Measurements from ENCODE around the gene ENAM. TPM values are rescaled to one million over a fixed set of nuclear protein-coding genes. Genes with fewer than 3 reads are reported as not detected.

ENAM gene
- polyA plus RNA-seq, 2 of the 4 experiments (the other 2 are of a cell fraction): 0.01 to 0.16 TPM

- ChIA-PET CTCF (interaction anchor here (0.7 to 2.1 kb wide), 25 partner anchors 8 to 1061 kb away, joined by 3 to 10 read pairs (median 4); no protein-coding TSS in a partner anchor), POLR2A (no interaction called here)
- Histone ChIP-seq H3K4me1 (peaks cover 12% of the 10 kb centered on the region; the same call in 2 of the 3 replicates), H3K4me3 (no peak overlapping the region), H3K4me2 (peak overlapping the region; percentile 72), H3K27ac (peak overlapping the region in 1 of 2 experiments; percentile 15; a peak in 1 of 6 replicates), H3K9me3 (no peaks in the 10 kb centered on the region)
- TF ChIP-seq USF2 (IDR thresholded peaks at IDR 0.05) (no peak), RAD21 (conservative IDR thresholded peaks at IDR 0.05 in 1 of 2, IDR thresholded peaks at IDR 0.05 in 1 of 2) (peak; percentile 65 to 76), CTCF (IDR thresholded peaks at IDR 0.05) (peak; percentile 64), SMC3 (IDR thresholded peaks at IDR 0.05) (peak; percentile 63; the same call in 2 of the 3 replicates), RNF2 (IDR thresholded peaks at IDR 0.05; ENCODE audit: borderline replicate concordance, low read depth) (no peak)
- 10% methylated on average over 4 of the region's 4 CpGs for WGBS (ENCODE audit: missing lambda C conversion rate)
- peak; percentile 66 to 81; a peak in 3 of 6 replicates for ATAC-seq
- peak; percentile 39 for FAIRE-seq
- DNase-seq (ENCODE audit: low read depth in 1 of 2, low spot score in 1 of 2): peak; percentile 15 to 22
These were observed 23.4 kb downstream of the ENAM start for GRCh38 chr4:70651864-70652506.

- no peak for ATAC-seq
- H3K4me3 ChIP-seq: no peak overlapping the region
- H3K4me2 ChIP-seq: no peak overlapping the region; the same call in 2 of the 3 replicates
- FAIRE-seq: no peak
- POLR2A ChIA-PET: no interaction called here
- no peak for DNase-seq (ENCODE audit: low read depth in 1 of 2, low spot score in 1 of 2)
- CTCF ChIA-PET: no interaction called here
- 84% methylated on average over 5 of the region's 5 CpGs for WGBS (ENCODE audit: missing lambda C conversion rate)
- H3K9me3 ChIP-seq: no peaks in the 10 kb centered on the region
- peaks cover 12% of the 10 kb centered on the region; the same call in 2 of the 3 replicates for H3K4me1 ChIP-seq
- no peak overlapping the region for H3K27ac ChIP-seq
- TF ChIP-seq CBX2 (IDR thresholded peaks at IDR 0.05; ENCODE audit: borderline replicate concordance, low read depth) (no peak), USF2 (IDR thresholded peaks at IDR 0.05) (no peak), BCL3 (IDR thresholded peaks at IDR 0.05) (no peak), CTCF (IDR thresholded peaks at IDR 0.05) (no peak), E2F6 (IDR thresholded peaks at IDR 0.05; ENCODE audit: borderline replicate concordance, low read depth) (no peak), JUNB (IDR thresholded peaks at IDR 0.05) (no peak), HOXB13 (CRISPR knock-in tag; IDR thresholded peaks at IDR 0.05; ENCODE audit: low read depth) (no peak), EP300 (IDR thresholded peaks at IDR 0.05) (no peak), PHF8 (IDR thresholded peaks at IDR 0.05; ENCODE audit: borderline replicate concordance, low read depth) (no peak), HMGXB4 (CRISPR knock-in tag; IDR thresholded peaks at IDR 0.05; ENCODE audit: borderline replicate concordance) (no peak), MAX (IDR thresholded peaks at IDR 0.05) (no peak), REST (IDR thresholded peaks at IDR 0.05) (no peak), ZNF302 (CRISPR knock-in tag; IDR thresholded peaks at IDR 0.05) (no peak), FOXS1 (CRISPR knock-in tag; IDR thresholded peaks at IDR 0.05) (no peak), FOSB (CRISPR knock-in tag; IDR thresholded peaks at IDR 0.05) (no peak), TFCP2L1 (CRISPR knock-in tag; IDR thresholded peaks at IDR 0.05) (no peak)
These were observed 26.1 kb downstream of the ENAM start for GRCh38 chr4:70654605-70655011.
